ENCODE measurements around the gene MSLN.

- TF ChIP-seq CTCF (IDR thresholded peaks at IDR 0.05; ENCODE audit: low read depth, low read length): no peak
- no peak for TF ChIP-seq POLR2A (IDR thresholded peaks at IDR 0.05; ENCODE audit: extremely low read depth, insufficient read length)
Observed at GRCh38 chr16:714558-715476, 45.7 kb upstream of the MSLN start, which contains the start of gene METRN.

All from NB4 (cell line).